ENCODE results near the gene ELN.

GRCh38 chr7:74000489-74001149 is 27.4 kb upstream of the ELN start:
- TF ChIP-seq CTCF (IDR thresholded peaks at IDR 0.05) (no peak), POLR2A (IDR thresholded peaks at IDR 0.05) (no peak), EP300 (IDR thresholded peaks at IDR 0.05) (no peak)
